ENCODE results near the gene ZSWIM5.
"Not testable (repeated sequence)": the region's sequence is repeated elsewhere in the genome, so short reads cannot be mapped to it uniquely, and the experiment has no call there.

The ZSWIM5 gene

GRCh38 chr1:44999232-44999631 lies 207.2 kb downstream of the ZSWIM5 start:
- DNase-seq, result no peak

- no peak for DNase-seq
Measured at GRCh38 chr1:44995467-44996238, 210.8 kb downstream of the ZSWIM5 start.

GRCh38 chr1:44994309-44994898 lies 212.0 kb downstream of the ZSWIM5 start:
- no peak for DNase-seq

- no peak for DNase-seq
Measured at GRCh38 chr1:44988531-44989156, 217.8 kb downstream of the ZSWIM5 start.

- no peak for DNase-seq
Measured at GRCh38 chr1:44985747-44986359, 220.6 kb downstream of the ZSWIM5 start.

GRCh38 chr1:44977372-44977771 lies 229.0 kb downstream of the ZSWIM5 start:
- not testable (repeated sequence) for DNase-seq

GRCh38 chr1:44976252-44976651 lies 230.2 kb downstream of the ZSWIM5 start:
- DNase-seq, result no peak

- no peak for DNase-seq
Measured at GRCh38 chr1:44973645-44974044, 232.8 kb downstream of the ZSWIM5 start.

- no peak for DNase-seq
Measured at GRCh38 chr1:44970317-44970716, 236.1 kb downstream of the ZSWIM5 start.
